GM06990 (cell line): Measurements from ENCODE around the gene RNPEP.

Experiments
- DNase-seq: peaks from one replicate; pipeline ENCODE4 v3.0.0-alpha.2; 2011; ENCODE audit not compliant: insufficient read length; ENCODE audit errors: extremely low read depth
- H3K27me3 ChIP-seq: replicated peaks from 2 replicates; pipeline ENCODE4 v1.6.0; 2011; ENCODE audit warnings: low read length; ENCODE audit not compliant: control insufficient read depth, insufficient read depth
- H3K36me3 ChIP-seq: 2 replicates; pipeline ENCODE4 v1.5.1; 2011; ENCODE audit warnings: low read length; ENCODE audit not compliant: control insufficient read depth, insufficient read depth
- H3K4me3 ChIP-seq: replicated peaks from 2 replicates; pipeline ENCODE4 v1.5.1; 2011; ENCODE audit warnings: low read depth, mild to moderate bottlenecking, control low read depth, low read length
- TF ChIP-seq, protein P1 (sequence below): IDR thresholded peaks from 2 replicates; pipeline ENCODE4 v1.5.1; 2011; ENCODE audit warnings: low read length, control low read depth, mild to moderate bottlenecking, inconsistent platforms; ENCODE audit not compliant: insufficient read depth, poor library complexity, severe bottlenecking

Gene RNPEP

DNA sequence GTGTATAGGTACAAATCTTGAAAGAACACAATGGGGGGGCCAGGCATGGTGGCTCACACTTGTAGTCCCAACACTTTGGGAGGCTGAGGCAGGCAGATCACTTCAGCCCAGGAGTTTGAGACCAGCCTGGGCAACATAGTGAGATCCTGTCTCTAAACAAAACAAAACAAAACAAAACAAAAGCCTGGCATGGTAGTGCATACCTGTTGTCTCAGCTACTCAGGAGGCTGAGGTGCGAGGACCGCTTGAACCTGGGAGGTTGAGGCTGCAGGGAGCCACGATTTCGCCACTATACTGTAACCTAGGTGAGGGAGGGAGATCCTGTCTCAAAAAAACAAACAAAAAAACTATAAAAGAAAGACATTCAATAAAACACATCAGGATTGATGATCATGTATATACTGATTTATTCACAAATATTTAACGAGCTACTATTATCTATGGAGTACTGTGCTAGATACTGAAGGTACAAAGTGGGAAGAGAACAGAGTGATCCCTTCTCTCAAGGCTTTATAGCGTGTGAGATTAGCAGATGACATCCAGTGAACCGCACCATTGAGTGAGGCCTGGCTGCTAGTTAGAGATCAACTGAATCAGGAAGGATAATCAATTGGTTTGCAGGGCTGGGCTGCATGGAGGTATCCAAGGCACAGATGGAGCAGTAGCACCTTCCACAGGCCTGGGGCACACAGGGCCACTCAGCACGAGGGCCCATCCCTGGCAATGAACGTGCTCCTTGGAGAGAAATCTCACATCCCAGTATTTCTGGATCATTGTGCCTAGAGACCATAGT lies 54.3 kb downstream of the RNPEP start:
- Histone ChIP-seq H3K4me3 (no peak overlapping the region), H3K36me3 (no peaks in the 10 kb centered on the region), H3K27me3 (no peaks in the 10 kb centered on the region)
- DNase-seq: no peak
- TF ChIP-seq, protein P1, sequence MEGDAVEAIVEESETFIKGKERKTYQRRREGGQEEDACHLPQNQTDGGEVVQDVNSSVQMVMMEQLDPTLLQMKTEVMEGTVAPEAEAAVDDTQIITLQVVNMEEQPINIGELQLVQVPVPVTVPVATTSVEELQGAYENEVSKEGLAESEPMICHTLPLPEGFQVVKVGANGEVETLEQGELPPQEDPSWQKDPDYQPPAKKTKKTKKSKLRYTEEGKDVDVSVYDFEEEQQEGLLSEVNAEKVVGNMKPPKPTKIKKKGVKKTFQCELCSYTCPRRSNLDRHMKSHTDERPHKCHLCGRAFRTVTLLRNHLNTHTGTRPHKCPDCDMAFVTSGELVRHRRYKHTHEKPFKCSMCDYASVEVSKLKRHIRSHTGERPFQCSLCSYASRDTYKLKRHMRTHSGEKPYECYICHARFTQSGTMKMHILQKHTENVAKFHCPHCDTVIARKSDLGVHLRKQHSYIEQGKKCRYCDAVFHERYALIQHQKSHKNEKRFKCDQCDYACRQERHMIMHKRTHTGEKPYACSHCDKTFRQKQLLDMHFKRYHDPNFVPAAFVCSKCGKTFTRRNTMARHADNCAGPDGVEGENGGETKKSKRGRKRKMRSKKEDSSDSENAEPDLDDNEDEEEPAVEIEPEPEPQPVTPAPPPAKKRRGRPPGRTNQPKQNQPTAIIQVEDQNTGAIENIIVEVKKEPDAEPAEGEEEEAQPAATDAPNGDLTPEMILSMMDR: no peak

- DNase-seq: no peak
- Histone ChIP-seq H3K36me3 (no peaks in the 10 kb centered on the region), H3K27me3 (no peaks in the 10 kb centered on the region), H3K4me3 (no peak overlapping the region)
- TF ChIP-seq, protein P1: no peak
Measured at GRCh38 chr1:202037706-202038296, 55.4 kb downstream of the RNPEP start.

- H3K4me3 ChIP-seq: no peak overlapping the region
- H3K27me3 ChIP-seq: no peaks in the 10 kb centered on the region
- no peaks in the 10 kb centered on the region for H3K36me3 ChIP-seq
- TF ChIP-seq, protein P1: no peak
- DNase-seq: no peak
Measured at GRCh38 chr1:202038688-202039346, 56.4 kb downstream of the RNPEP start.

- TF ChIP-seq, protein P1: no peak
- Histone ChIP-seq H3K27me3 (no peaks in the 10 kb centered on the region; the same call in 1 of the 2 replicates), H3K4me3 (no peak overlapping the region), H3K36me3 (no peaks in the 10 kb centered on the region)
- DNase-seq: no peak
Measured at GRCh38 chr1:202045705-202046104, 63.3 kb downstream of the RNPEP start.

DNA sequence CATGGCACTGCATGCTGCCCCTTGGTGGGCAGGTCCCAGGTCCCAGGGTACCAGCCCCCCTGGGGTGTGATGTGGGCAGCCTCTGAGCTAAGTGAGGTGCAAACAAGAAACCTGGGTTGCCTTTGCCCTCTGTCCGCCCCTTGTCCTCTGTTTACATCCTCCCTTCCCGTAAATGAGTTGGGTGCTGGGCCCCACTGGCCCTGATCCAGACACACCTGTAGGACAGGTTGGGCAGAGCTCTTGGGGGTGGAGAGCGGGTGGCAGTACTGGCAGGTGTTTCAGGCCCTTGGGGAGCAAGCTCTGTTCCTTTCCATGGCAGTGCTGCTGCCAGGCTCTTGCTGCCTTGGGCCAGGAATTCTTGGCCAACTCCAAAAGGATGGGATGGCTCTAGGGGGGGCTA lies 63.8 kb downstream of the RNPEP start:
- Histone ChIP-seq H3K27me3 (no peaks in the 10 kb centered on the region; the same call in 1 of the 2 replicates), H3K36me3 (no peaks in the 10 kb centered on the region), H3K4me3 (no peak overlapping the region)
- DNase-seq: no peak
- TF ChIP-seq, protein P1: no peak
